OCI-LY7 (cell line): Measurements from ENCODE around the gene UBE2Q1. TPM values are rescaled to one million over a fixed set of nuclear protein-coding genes. Genes with fewer than 3 reads are reported as not detected.

ENCODE experiments used
- BruUV-seq: library from RNA; stranded (reverse); fragments of 400-500 nt; replicated peaks from 2 replicates; lab custom pipeline; 2021; lab: Mats Ljungman, UMichigan
- CTCF ChIA-PET: fragments of 300-600 bp; sonication (Branson Sonifier 250); formaldehyde crosslinking; loops from one replicate; lab custom pipeline; 2022; ENCODE audit warnings: antibody characterized with exemption; ENCODE audit not compliant: unreplicated experiment; lab: Charles Lee
- POLR2A ChIA-PET: fragments of 300-600 bp; sonication (Branson Sonifier 250); formaldehyde crosslinking; loops from one replicate; lab custom pipeline; 2022; ENCODE audit warnings: antibody characterized with exemption; lab: Charles Lee
- DNase-seq: peaks from one replicate; pipeline ENCODE4 v3.0.0-alpha.2; 2015; ENCODE audit warnings: low spot score
- H2AFZ ChIP-seq: fragments of 200-600 bp; sonication (generic), shearing (Covaris generic); 2 replicates; pipeline ENCODE4 v1.6.1; 2014; ENCODE audit warnings: mild to moderate bottlenecking, antibody characterized with exemption, low read length, moderate library complexity
- H3K27ac ChIP-seq: fragments of 200-600 bp; sonication (generic); 2 replicates; pipeline ENCODE4 v1.5.1; 2014; ENCODE audit warnings: mixed run types, low read depth, mild to moderate bottlenecking, moderate library complexity, low read length, inconsistent platforms; ENCODE audit not compliant: poor library complexity, severe bottlenecking
- H3K36me3 ChIP-seq: fragments of 200-600 bp; sonication (generic); 2 replicates; pipeline ENCODE4 v1.6.1; 2014; ENCODE audit warnings: mild to moderate bottlenecking, antibody characterized with exemption, low read length, moderate library complexity, mixed read lengths; ENCODE audit not compliant: insufficient read depth
- H3K4me1 ChIP-seq: fragments of 200-600 bp; sonication (generic); 2 replicates; pipeline ENCODE4 v1.5.1; 2014; ENCODE audit warnings: mild to moderate bottlenecking, low read length; ENCODE audit not compliant: insufficient read depth, poor library complexity, severe bottlenecking
- H3K4me2 ChIP-seq: fragments of 200-600 bp; sonication (generic); 2 replicates; pipeline ENCODE4 v1.6.1; 2014; ENCODE audit warnings: mild to moderate bottlenecking, low read length
- H3K4me3 ChIP-seq: fragments of 200-600 bp; sonication (generic); 2 replicates; pipeline ENCODE4 v1.5.1; 2014; ENCODE audit warnings: mild to moderate bottlenecking, low read depth, low read length; ENCODE audit not compliant: poor library complexity, severe bottlenecking
- H3K79me2 ChIP-seq: fragments of 200-600 bp; sonication (generic); 2 replicates; pipeline ENCODE4 v1.6.1; 2016; ENCODE audit warnings: low read depth, mild to moderate bottlenecking, low read length, moderate library complexity, mixed read lengths; ENCODE audit not compliant: insufficient read depth
- H3K9me2 ChIP-seq: fragments of 200-600 bp; sonication (generic); 2 replicates; pipeline ENCODE4 v1.6.1; 2016; ENCODE audit warnings: mild to moderate bottlenecking, low read length, mixed read lengths; ENCODE audit not compliant: insufficient read depth
- H3K9me3 ChIP-seq: fragments of 200-600 bp; sonication (generic); 2 replicates; pipeline ENCODE4 v1.6.1; 2014; ENCODE audit warnings: mild to moderate bottlenecking, mixed run types, low read length, mixed read lengths
- H4K20me1 ChIP-seq: fragments of 200-600 bp; sonication (generic); 2 replicates; pipeline ENCODE4 v1.6.1; 2014; ENCODE audit warnings: mild to moderate bottlenecking, antibody characterized with exemption, low read length, moderate library complexity, mixed read lengths; ENCODE audit not compliant: insufficient read depth
- EZH2phosphoT487 ChIP-seq: fragments of 200-600 bp; sonication (generic); IDR thresholded peaks from 2 replicates; pipeline ENCODE4 v1.6.1; 2018; ENCODE audit warnings: low read depth, borderline replicate concordance, mild to moderate bottlenecking, mixed run types, antibody characterized with exemption, low read length, moderate library complexity, mixed read lengths
- intact Hi-C: fragments of 100-400 bp; cut with micrococcal nuclease; formaldehyde crosslinking; loops from one replicate; pipeline ENCODE4 v1.10.0; 2022; ENCODE audit not compliant: unreplicated experiment
- total RNA-seq, 2 experiments: library from RNA; depleted of rRNA in 1 of 2; stranded (reverse); fragments of >200 nt in 1 of 2; shearing (Covaris generic) in 1 of 2; gene quantifications; 2 replicates each; pipeline ENCODE4 v1.2.3, GENCODE V29; 2014 to 2022
- TF ChIP-seq, protein P1 (sequence below): fragments of 200-600 bp; sonication (generic); conservative IDR thresholded peaks from 2 replicates; pipeline ENCODE4 v1.5.1; 2014; ENCODE audit warnings: mild to moderate bottlenecking, antibody characterized with exemption, low read length, moderate library complexity, mixed read lengths

The UBE2Q1 gene
- total RNA-seq, 2 experiments from 2014 or later, result 34.6 to 84.5 TPM

DNA sequence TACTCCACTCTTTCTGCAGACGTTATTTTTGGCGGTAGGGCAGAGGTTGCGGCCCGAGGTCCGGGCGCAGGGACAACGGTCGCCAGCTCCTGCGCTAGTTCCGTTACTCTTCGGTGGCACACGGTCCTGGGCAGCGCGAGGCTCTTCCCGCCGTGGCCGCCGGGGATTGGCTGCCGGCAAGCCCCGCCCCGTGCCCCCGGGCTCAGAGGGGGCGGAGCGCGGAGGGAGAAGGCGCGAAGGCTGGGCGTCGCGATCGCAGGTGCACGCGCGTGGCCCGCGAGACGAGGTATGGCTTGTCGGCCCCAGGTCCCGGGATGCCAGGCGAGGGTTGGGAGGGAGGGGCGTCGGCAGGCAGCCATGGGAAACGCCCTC lies 55.7 kb downstream of the UBE2Q1 start:
- no peak for TF ChIP-seq EZH2phosphoT487
- TF ChIP-seq, protein P1, sequence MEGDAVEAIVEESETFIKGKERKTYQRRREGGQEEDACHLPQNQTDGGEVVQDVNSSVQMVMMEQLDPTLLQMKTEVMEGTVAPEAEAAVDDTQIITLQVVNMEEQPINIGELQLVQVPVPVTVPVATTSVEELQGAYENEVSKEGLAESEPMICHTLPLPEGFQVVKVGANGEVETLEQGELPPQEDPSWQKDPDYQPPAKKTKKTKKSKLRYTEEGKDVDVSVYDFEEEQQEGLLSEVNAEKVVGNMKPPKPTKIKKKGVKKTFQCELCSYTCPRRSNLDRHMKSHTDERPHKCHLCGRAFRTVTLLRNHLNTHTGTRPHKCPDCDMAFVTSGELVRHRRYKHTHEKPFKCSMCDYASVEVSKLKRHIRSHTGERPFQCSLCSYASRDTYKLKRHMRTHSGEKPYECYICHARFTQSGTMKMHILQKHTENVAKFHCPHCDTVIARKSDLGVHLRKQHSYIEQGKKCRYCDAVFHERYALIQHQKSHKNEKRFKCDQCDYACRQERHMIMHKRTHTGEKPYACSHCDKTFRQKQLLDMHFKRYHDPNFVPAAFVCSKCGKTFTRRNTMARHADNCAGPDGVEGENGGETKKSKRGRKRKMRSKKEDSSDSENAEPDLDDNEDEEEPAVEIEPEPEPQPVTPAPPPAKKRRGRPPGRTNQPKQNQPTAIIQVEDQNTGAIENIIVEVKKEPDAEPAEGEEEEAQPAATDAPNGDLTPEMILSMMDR, result no peak
- H3K4me3 ChIP-seq, result no peak overlapping the region
- H2AFZ ChIP-seq, result no peak overlapping the region
- intact Hi-C loops, result no loop called here
- DNase-seq, result no peak
- POLR2A ChIA-PET, result no interaction called here
- no peaks in the 10 kb centered on the region for H3K9me3 ChIP-seq
- no peaks in the 10 kb centered on the region for H3K4me1 ChIP-seq
- no peaks in the 10 kb centered on the region for H3K36me3 ChIP-seq
- H3K4me2 ChIP-seq, result no peak overlapping the region
- H3K79me2 ChIP-seq, result no peaks in the 10 kb centered on the region
- H4K20me1 ChIP-seq, result no peaks in the 10 kb centered on the region
- H3K27ac ChIP-seq, result no peak overlapping the region
- CTCF ChIA-PET, result no interaction called here
- no peaks in the 10 kb centered on the region for H3K9me2 ChIP-seq
- no TSS peak for BruUV-seq

DNA sequence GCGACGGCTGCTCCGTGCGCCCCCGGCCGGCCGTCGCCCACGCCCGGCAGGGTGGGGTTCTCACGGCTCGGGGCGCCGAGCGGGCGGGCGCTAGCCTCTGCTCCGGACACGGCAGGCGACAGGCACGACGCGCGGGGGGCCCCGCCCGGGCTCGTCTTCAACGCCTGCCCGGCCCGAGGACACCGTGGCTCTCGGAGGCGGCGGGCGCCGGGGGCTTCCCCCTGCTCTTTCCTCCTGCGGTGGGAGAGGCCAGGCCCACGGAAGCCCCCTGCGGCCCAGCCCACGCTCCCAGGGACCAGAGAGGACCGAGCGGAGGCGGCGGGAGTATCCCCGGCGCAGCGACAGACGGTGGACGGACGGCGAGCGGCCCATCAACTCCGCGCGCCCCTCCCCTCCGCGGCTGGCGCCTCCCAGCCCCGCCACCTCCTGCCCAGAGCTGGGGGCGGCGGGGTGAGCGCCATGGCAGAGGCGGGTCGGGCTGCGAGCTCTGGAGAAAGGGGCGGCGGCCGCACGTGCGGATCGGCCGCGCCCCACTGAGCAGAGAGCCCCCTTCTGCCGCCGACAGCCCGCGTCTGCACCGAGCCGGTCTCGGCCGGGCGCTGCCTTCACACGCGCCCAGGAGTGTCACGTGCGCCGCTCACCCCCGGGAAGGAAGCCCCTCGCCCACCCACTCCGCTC lies 56.3 kb downstream of the UBE2Q1 start, which contains the start of the genes SHE and TDRD10:
Gene SHE, minus strand, starts transcription at position 347 of the 678 bp plus-strand sequence. CDS start 386 bp downstream, outside the sequence.
Gene TDRD10, plus strand, starts transcription at position 154 of the 678 bp plus-strand sequence. CDS start 4,685 bp downstream, outside the sequence.
- CTCF ChIA-PET, result no interaction called here
- DNase-seq, result no peak
- H3K36me3 ChIP-seq, result no peaks in the 10 kb centered on the region
- no peaks in the 10 kb centered on the region for H3K9me2 ChIP-seq
- no peaks in the 10 kb centered on the region for H3K9me3 ChIP-seq
- no peak for TF ChIP-seq EZH2phosphoT487
- TF ChIP-seq, protein P1, result no peak
- H3K4me3 ChIP-seq, result no peak within 1 kb of the TSS
- no TSS peak for BruUV-seq
- intact Hi-C loops, result no loop called here
- H3K79me2 ChIP-seq, result no peaks in the 10 kb centered on the region
- H3K4me2 ChIP-seq, result no peak within 1 kb of the TSS
- peaks cover 3% of the 10 kb centered on the region for H3K4me1 ChIP-seq
- H2AFZ ChIP-seq, result no peak within 1 kb of the TSS
- POLR2A ChIA-PET, result no interaction called here
- no peak within 1 kb of the TSS for H3K27ac ChIP-seq
- no peaks in the 10 kb centered on the region for H4K20me1 ChIP-seq

DNA sequence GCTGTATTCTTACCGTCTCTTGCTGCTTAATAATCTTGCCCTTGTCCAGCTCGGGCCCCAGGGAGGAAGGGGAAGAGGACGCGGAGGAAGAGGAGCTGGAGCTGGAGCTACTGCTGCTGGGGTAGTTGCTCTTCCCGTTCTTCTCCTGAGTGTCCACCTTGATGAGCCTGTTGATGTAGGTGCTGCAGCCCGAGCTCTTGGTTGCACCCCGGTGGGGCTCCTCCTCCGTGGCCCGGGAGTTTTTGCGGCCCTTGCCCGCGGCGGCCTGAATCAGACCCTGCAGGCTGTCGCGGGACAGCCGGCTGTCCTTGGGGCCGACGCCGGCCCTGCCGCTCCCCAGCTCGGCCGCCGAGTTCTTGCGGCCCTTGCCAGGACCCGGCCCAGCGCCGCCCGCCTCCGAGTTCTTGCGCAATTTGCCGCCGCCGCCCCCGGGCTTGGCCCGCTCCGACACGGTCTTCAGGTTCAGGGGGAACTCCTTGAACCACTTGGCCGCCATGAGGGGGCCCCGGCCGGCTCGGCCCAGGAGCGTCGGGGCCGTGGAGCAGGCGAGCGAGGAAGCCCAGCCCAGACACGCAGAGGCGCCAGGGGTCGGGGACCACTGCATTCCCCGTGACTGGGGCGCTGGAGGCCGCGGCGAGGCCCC lies 56.9 kb downstream of the UBE2Q1 start:
- intact Hi-C loops, result no loop called here
- Histone ChIP-seq H4K20me1 (no peaks in the 10 kb centered on the region), H3K9me2 (no peaks in the 10 kb centered on the region), H3K27ac (no peak overlapping the region), H3K4me2 (no peak overlapping the region), H3K9me3 (no peaks in the 10 kb centered on the region), H3K4me3 (no peak overlapping the region), H3K36me3 (no peaks in the 10 kb centered on the region), H3K4me1 (peaks cover 10% of the 10 kb centered on the region), H2AFZ (no peak overlapping the region), H3K79me2 (no peaks in the 10 kb centered on the region)
- no peak for TF ChIP-seq EZH2phosphoT487
- TF ChIP-seq, protein P1, result no peak
- no peak for DNase-seq
- ChIA-PET CTCF (no interaction called here), POLR2A (no interaction called here)
- BruUV-seq, result no TSS peak
